RWPE1 (cell line): ENCODE measurements around the gene CHKB.

Source experiments
- CTCF ChIA-PET: fragments of 350-600 bp; sonication (Branson Sonifier 250); formaldehyde crosslinking; extraction: SDS; loops from one replicate; lab custom pipeline; 2021; lab: Yijun Ruan, JAX
- POLR2A ChIA-PET: fragments of 400-600 bp; formaldehyde crosslinking; extraction: SDS; loops from one replicate; lab custom pipeline; 2020; ENCODE audit warnings: antibody characterized with exemption; ENCODE audit not compliant: low non-redundant PET; lab: Yijun Ruan, JAX
- DNase-seq: peaks from one replicate; pipeline ENCODE4 v3.0.0; 2012; ENCODE audit warnings: low spot score
- H3K27ac ChIP-seq: fragments of 450-650 bp; 2 replicates; pipeline ENCODE4 v1.5.1; 2017
- CTCF ChIP-seq: fragments of 450-650 bp; conservative IDR thresholded peaks from 2 replicates; pipeline ENCODE4 v1.5.1; 2017; ENCODE audit warnings: low read depth, mild to moderate bottlenecking

The CHKB gene

GRCh38 chr22:50531962-50532674, 50.5 kb downstream of the CHKB start:
- ChIA-PET POLR2A (interaction anchor here (0.6 to 1.3 kb wide), 4 partner anchors 14 to 34 kb away, joined by 3 to 11 read pairs (median 6); partner anchors contain the start of genes KLHDC7B and SYCE3), CTCF (interaction anchor here (0.6 to 1.0 kb wide), 3 partner anchors 31 to 89 kb away, joined by 3 to 4 read pairs (median 3); partner anchors contain the start of gene SYCE3)
- DNase-seq = no peak
- TF ChIP-seq CTCF = no peak
- peak overlapping the region; percentile 97 for H3K27ac ChIP-seq

DNA sequence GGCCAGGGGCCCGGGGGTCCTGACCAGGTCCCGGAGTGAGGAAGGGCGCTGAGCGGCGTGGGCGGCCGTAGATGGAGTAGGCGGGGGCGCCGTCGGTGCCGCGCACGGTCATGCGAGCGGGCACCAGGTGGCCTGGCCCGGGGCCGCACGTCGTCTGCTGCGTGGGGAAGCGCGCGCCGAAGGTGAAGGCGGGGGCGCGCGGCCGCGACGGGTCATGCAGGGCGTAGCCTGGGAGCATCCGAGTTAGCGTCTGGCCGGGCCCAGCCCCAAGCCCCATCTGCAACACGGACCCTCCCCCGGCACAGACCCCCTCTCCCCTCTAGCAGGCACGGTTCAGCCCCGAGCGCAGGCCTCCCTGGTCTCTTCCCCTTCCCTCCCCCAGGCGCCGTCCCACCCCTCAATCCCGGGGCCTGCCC, 51.1 kb downstream of the CHKB start:
- TF ChIP-seq CTCF = no peak
- ChIA-PET POLR2A (interaction anchor here (0.6 to 1.3 kb wide), 4 partner anchors 14 to 35 kb away, joined by 3 to 11 read pairs (median 6); partner anchors contain the start of genes KLHDC7B and SYCE3), CTCF (interaction anchor here (1.0 kb wide), 1 partner anchor 31 kb away, joined by 4 read pairs; the partner anchor contains the start of gene SYCE3)
- DNase-seq = no peak
- H3K27ac ChIP-seq = peak overlapping the region; percentile 97

DNA sequence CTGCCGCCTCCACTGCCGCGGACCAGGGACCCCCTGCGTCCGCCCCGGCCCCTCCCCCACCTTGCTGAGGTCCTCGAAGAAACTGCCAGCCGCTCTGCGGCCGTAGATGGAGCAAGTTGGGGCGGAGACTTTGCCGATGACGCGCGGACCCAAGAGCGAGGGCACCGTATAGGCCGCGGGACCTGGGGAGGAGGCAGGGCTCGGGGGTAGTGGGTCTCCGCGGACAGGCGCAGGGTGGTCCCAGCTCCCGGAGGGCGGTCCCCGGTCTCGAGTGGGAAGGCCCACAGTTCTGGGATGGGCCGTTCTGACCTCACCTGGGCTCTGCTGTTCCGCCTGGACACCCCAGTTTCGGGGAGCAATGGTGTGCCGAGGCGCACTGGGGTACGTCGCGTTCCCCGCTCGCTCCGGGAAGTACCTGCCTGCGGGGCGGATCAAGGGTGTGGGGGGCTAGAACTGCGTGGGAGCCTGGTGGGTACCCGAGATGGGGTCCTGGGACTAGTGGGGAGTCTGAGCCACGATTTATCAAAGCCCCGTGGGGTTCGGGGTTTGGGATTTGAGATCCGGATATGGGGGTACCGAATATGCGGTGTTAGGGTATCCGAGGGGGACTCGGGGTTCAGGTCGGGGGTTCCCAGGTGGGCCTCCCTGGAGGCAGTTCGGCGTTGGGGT, 51.6 kb downstream of the CHKB start:
- CTCF ChIA-PET = no interaction called here
- no peak for DNase-seq

DNA sequence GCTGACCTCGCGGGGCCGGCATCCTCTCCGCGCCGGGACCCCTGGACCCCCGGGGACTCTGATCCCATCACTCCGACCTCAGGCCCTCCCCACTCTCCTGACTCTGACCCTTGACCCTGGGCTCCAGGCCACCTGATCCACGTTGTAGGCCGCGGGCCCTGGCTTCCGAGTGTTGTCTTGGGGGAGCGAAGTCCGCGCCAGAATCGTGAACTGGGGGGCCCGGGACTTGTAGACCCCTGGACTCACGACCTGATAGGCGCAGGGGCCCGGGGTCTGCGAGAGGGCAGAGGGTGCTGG, 52.1 kb downstream of the CHKB start:
- DNase-seq = no peak
- peak overlapping the region; percentile 97 for H3K27ac ChIP-seq
- CTCF ChIA-PET = no interaction called here
- POLR2A ChIA-PET = interaction anchor here (0.6 kb wide), 1 partner anchor 32 kb away, joined by 3 read pairs; the partner anchor contains the start of gene SYCE3
- TF ChIP-seq CTCF = no peak

More for the DNA sequence above, 51.6 kb downstream of the CHKB start:
- TF ChIP-seq CTCF = no peak
- POLR2A ChIA-PET = interaction anchor here (0.6 to 1.3 kb wide), 3 partner anchors 20 to 32 kb away, joined by 3 to 11 read pairs (median 8); partner anchors contain the start of gene SYCE3
- H3K27ac ChIP-seq = peak overlapping the region; percentile 97

GRCh38 chr22:50529897-50530579, 52.6 kb downstream of the CHKB start, which contains the start of gene TYMP:
TSS of gene TYMP (minus strand) at chr22:50530012. CDS start at chr22:50529709, 303 bp downstream.
- POLR2A ChIA-PET = interaction anchor here (0.9 to 1.0 kb wide), 2 partner anchors 33 to 53 kb away, joined by 3 to 4 read pairs; partner anchors contain the start of genes CHKB and SYCE3
- DNase-seq = no peak

More at GRCh38 chr22:50529897-50530579, 52.6 kb downstream of the CHKB start, which contains the start of gene TYMP:
- CTCF ChIA-PET = interaction anchor here (0.9 kb wide), 1 partner anchor 10 kb away, joined by 4 read pairs; no protein-coding TSS in a partner anchor
- H3K27ac ChIP-seq = peak within 1 kb of the TSS; percentile 97
- TF ChIP-seq CTCF = no peak
